K562 (cell line): Measurements from ENCODE around the gene NYNRIN. TPM values are rescaled to one million over a fixed set of nuclear protein-coding genes. Genes with fewer than 3 reads are reported as not detected.

Source experiments
- ATAC-seq: fragments of 200-7000 bp; cut with Tn5 transposase; 3 replicates; pipeline ENCODE4 v1.9.1; 2020; ENCODE audit warnings: moderate library complexity
- BruUV-seq: library from RNA; stranded (reverse); fragments of 400-500 nt; replicated peaks from 2 replicates; lab custom pipeline; 2021; lab: Mats Ljungman, UMichigan
- CTCF ChIA-PET: fragments of 300-600 bp; formaldehyde crosslinking; extraction: SDS; loops from one replicate; lab custom pipeline; 2021; ENCODE audit warnings: low intra/inter-chr PET ratio; lab: Yijun Ruan, JAX
- POLR2A ChIA-PET: fragments of 300-600, 350-650 bp; sonication (Branson Sonifier 250); formaldehyde crosslinking; extraction: SDS; loops from one replicate; lab custom pipeline; 2021; ENCODE audit warnings: antibody characterized with exemption, inconsistent platforms; lab: Yijun Ruan, JAX
- DNase-seq, 4 experiments: peaks; one replicate each; pipeline versions ENCODE4 v3.0.0 to v3.0.0-alpha.2; 2011 to 2018; ENCODE audit warnings: low spot score in 3 of 4, mixed read lengths in 3 of 4; ENCODE audit errors: extremely low read depth in 1 of 4
- FAIRE-seq: peaks from 2 replicates; lab custom pipeline; 2011; peaks lifted over from hg19 to GRCh38; lab: Jason Lieb, UNC
- H2AFZ ChIP-seq: 2 replicates; pipeline ENCODE4 v1.6.0; 2011; ENCODE audit warnings: low read depth, low read length, control low read depth, inconsistent platforms
- H3K27ac ChIP-seq: fragments of 200-600 bp; 3 replicates; pipeline ENCODE4 v1.8.0; 2011; ENCODE audit warnings: low read depth, mild to moderate bottlenecking, control low read depth, inconsistent platforms, low read length, moderate library complexity, mixed read lengths; ENCODE audit errors: extremely low read depth
- H3K27me3 ChIP-seq, 2 experiments: fragments of 300-600 bp in 1 of 2; 2 replicates in 1 of 2; 3 replicates in 1 of 2; pipeline versions ENCODE4 v1.6.0 to v1.8.0; 2011; ENCODE audit warnings: inconsistent platforms in 2 of 2, low read length in 2 of 2, mild to moderate bottlenecking in 1 of 2, mixed read lengths in 1 of 2, moderate library complexity in 1 of 2; ENCODE audit not compliant: control insufficient read depth in 2 of 2, insufficient read depth in 2 of 2
- H3K36me3 ChIP-seq: fragments of 300-600 bp; 3 replicates; pipeline ENCODE4 v1.8.0; 2011; ENCODE audit warnings: mild to moderate bottlenecking, low read length, inconsistent platforms; ENCODE audit not compliant: control insufficient read depth, insufficient read depth
- H3K4me1 ChIP-seq, 2 experiments: fragments of 200-600 bp in 1 of 2; replicated peaks in 1 of 2; 2 replicates in 1 of 2; 3 replicates in 1 of 2; pipeline versions ENCODE4 v1.5.1 to v1.8.0; 2011; ENCODE audit warnings: inconsistent platforms in 2 of 2, low read length in 2 of 2, mild to moderate bottlenecking in 1 of 2, mixed read lengths in 1 of 2, moderate library complexity in 1 of 2; ENCODE audit not compliant: control insufficient read depth in 2 of 2, insufficient read depth in 2 of 2
- H3K4me2 ChIP-seq: 2 replicates; pipeline ENCODE4 v1.6.1; 2011; ENCODE audit warnings: low read length, control low read depth, inconsistent platforms, mixed read lengths; ENCODE audit not compliant: insufficient read depth
- H3K4me3 ChIP-seq: fragments of 200-600 bp; sonication (generic), shearing (Covaris generic); 2 replicates; pipeline ENCODE4 v1.5.1; 2016; ENCODE audit warnings: control low read depth, inconsistent platforms
- H3K79me2 ChIP-seq: fragments of 200-600 bp; 3 replicates; pipeline ENCODE4 v1.8.0; 2011; ENCODE audit warnings: low read length, inconsistent platforms; ENCODE audit not compliant: control insufficient read depth, insufficient read depth
- H3K9ac ChIP-seq, 2 experiments: 2 replicates each; pipeline versions ENCODE4 v1.6.0 to v1.6.1; 2011; ENCODE audit warnings: low read depth in 2 of 2, low read length in 2 of 2, control low read depth in 1 of 2, inconsistent platforms in 1 of 2, mild to moderate bottlenecking in 1 of 2, mixed read lengths in 1 of 2; ENCODE audit not compliant: insufficient read depth in 1 of 2
- H3K9me1 ChIP-seq: one replicate; pipeline ENCODE4 v1.6.0; 2011; ENCODE audit warnings: inconsistent platforms, mild to moderate bottlenecking, low read length, moderate library complexity; ENCODE audit not compliant: control insufficient read depth, insufficient read depth
- H3K9me3 ChIP-seq: replicated peaks from 2 replicates; pipeline ENCODE4 v1.5.1; 2011; ENCODE audit warnings: low read depth, low read length, inconsistent platforms; ENCODE audit not compliant: control insufficient read depth, insufficient read depth
- H4K20me1 ChIP-seq: replicated peaks from 2 replicates; pipeline ENCODE4 v1.6.1; 2011; ENCODE audit warnings: low read length, inconsistent platforms, mixed read lengths; ENCODE audit not compliant: control insufficient read depth, insufficient read depth
- CCNT2 ChIP-seq: IDR thresholded peaks from 2 replicates; pipeline ENCODE4 v1.6.1; 2011; ENCODE audit warnings: borderline replicate concordance, low read depth, mild to moderate bottlenecking, moderate library complexity, mixed read lengths, low read length; ENCODE audit not compliant: insufficient read length; ENCODE audit errors: extremely low read depth
- CEBPB ChIP-seq: fragments of 450-650 bp; IDR thresholded peaks from 2 replicates; pipeline ENCODE4 v1.6.1; 2016; ENCODE audit warnings: missing genetic modification characterization, missing compliant biosample characterization
- DEAF1 ChIP-seq: fragments of 450-650 bp; formaldehyde crosslinking; IDR thresholded peaks from 2 replicates; pipeline ENCODE4 v1.4.0; 2020; ENCODE audit warnings: mild to moderate bottlenecking, moderate library complexity
- POLR2AphosphoS2 ChIP-seq: IDR thresholded peaks from 2 replicates; pipeline ENCODE4 v1.6.1; 2012; ENCODE audit warnings: low read length, improper control_type of control experiment
- POU5F1 ChIP-seq: fragments of 150-350 bp; IDR thresholded peaks from 2 replicates; pipeline ENCODE4 v1.6.1; 2014; ENCODE audit warnings: borderline replicate concordance, low read length, low read depth, mild to moderate bottlenecking; ENCODE audit not compliant: partially characterized antibody
- RAD21 ChIP-seq, 2 experiments: fragments of 250-450 bp in 1 of 2; fragments of 450-650 bp in 1 of 2; sonication (Bioruptor Pico) in 1 of 2; formaldehyde crosslinking in 1 of 2; IDR thresholded peaks in 1 of 2; conservative IDR thresholded peaks in 1 of 2; 2 replicates each; pipeline versions ENCODE4 v1.4.0 to v1.8.0; 2020 to 2022; ENCODE audit warnings: mild to moderate bottlenecking in 2 of 2, moderate library complexity in 1 of 2
- REST ChIP-seq, 2 experiments: fragments of 450-650 bp; formaldehyde crosslinking in 1 of 2; IDR thresholded peaks; 2 replicates each; pipeline versions ENCODE4 v1.4.0 to v1.6.1; 2014 to 2020; ENCODE audit warnings: mild to moderate bottlenecking in 2 of 2, borderline replicate concordance in 1 of 2, low read depth in 1 of 2
- SRSF7 ChIP-seq: fragments of 200-400 bp; formaldehyde crosslinking; optimal IDR thresholded peaks from 2 replicates; pipeline ENCODE3; 2017; ENCODE audit warnings: mild to moderate bottlenecking, low read depth, low read length
- WGBS: fragments of 100-300 bp; shearing (Covaris generic); methylation state at CpG from one replicate; pipeline ENCODE4 v1.1.6; 2016; ENCODE audit warnings: low coverage, mixed read lengths; ENCODE audit not compliant: insufficient coverage; ENCODE audit errors: missing lambda C conversion rate; 5-methylcytosine and 5-hydroxymethylcytosine counted together
- in situ Hi-C: fragments of 300-500 bp; cut with MboI; formaldehyde crosslinking; loops from 4 replicates; pipeline ENCODE4 v1.15.0; 2018; ENCODE audit warnings: inconsistent platforms, mixed read lengths
- intact Hi-C: fragments of 100-400 bp; cut with micrococcal nuclease; formaldehyde crosslinking; loops from 2 replicates; pipeline ENCODE4 v1.14.2; 2022
- polyA plus RNA-seq, 8 experiments: library from polyadenylated mRNA; depleted of rRNA in 4 of 8; stranded (reverse) in 5 of 8; unstranded in 3 of 8; fragments of >200 nt; fragmentation: Nextera tagmentation in 2 of 8; fragmentation: Illumina TruSeq in 1 of 8; extraction: Ambion mirVana in 2 of 8; extraction: Trizol in 1 of 8; gene quantifications; 2 replicates each; pipeline versions ENCODE4 v1.2.1 to v1.2.3, GENCODE V29; 2011 to 2014; ENCODE audit warnings: inconsistent platforms in 1 of 8, missing spikeins in 1 of 8
- total RNA-seq, 7 experiments: library from RNA; depleted of rRNA in 6 of 7; stranded (reverse); fragments of >200 nt in 6 of 7; fragmentation: Illumina TruSeq in 2 of 7; extraction: Trizol in 2 of 7; gene quantifications; 2 replicates each; pipeline versions ENCODE4 v1.2.1 to v1.2.3, GENCODE V29; 2011 to 2021; ENCODE audit warnings: low replicate concordance in 1 of 7

NYNRIN gene
- total and polyA plus RNA-seq, 9 of the 15 experiments (the other 6 are each of a cell fraction or from before 2014, with no cell fraction given): 0.04 to 1.2 (median 0.28) TPM

- Histone ChIP-seq H3K36me3 (peaks cover 52% of the 10 kb centered on the region; the same call in 2 of the 3 replicates), H3K27ac (no peak overlapping the region), H3K27me3 (no peaks in the 10 kb centered on the region), H3K4me1 (peaks cover 10 to 27% of the 10 kb centered on the region in 2 experiments), H4K20me1 (peaks cover 5% of the 10 kb centered on the region; the same call in 1 of the 2 replicates), H3K9ac (no peak overlapping the region), H3K4me2 (no peak overlapping the region), H3K9me1 (peaks cover 3% of the 10 kb centered on the region), H3K9me3 (no peaks in the 10 kb centered on the region), H2AFZ (no peak overlapping the region)
- BruUV-seq: no TSS peak
- DNase-seq (no peak), FAIRE-seq (no peak), ATAC-seq (no peak)
- CTCF ChIA-PET: interaction anchor here (4.6 kb wide), 1 partner anchor 101 kb away, joined by 35 read pairs; the partner anchor contains the start of gene ADCY4
- 60% methylated on average over 3 of the region's 3 CpGs for WGBS
- intact Hi-C loops: no loop called here
- POLR2A ChIA-PET: interaction anchor here (1.2 to 2.9 kb wide), 3 partner anchors 56 to 134 kb away, joined by 4 to 20 read pairs (median 4); partner anchors contain the start of gene ADCY4
- no peak for TF ChIP-seq SRSF7
- TF ChIP-seq POLR2AphosphoS2: peak; percentile 50; the same call in 1 of the 2 replicates
- TF ChIP-seq POU5F1: no peak
- no peak for TF ChIP-seq REST (IDR thresholded peaks at IDR 0.05; ENCODE audit: borderline replicate concordance)
- TF ChIP-seq REST (CRISPR knock-in tag; IDR thresholded peaks at IDR 0.05; ENCODE audit: low read depth): no peak
- TF ChIP-seq CEBPB (tag): no peak
- no peak for TF ChIP-seq RAD21 (CRISPR knock-in tag; conservative IDR thresholded peaks at IDR 0.05 in 1 of 2, IDR thresholded peaks at IDR 0.05 in 1 of 2)
- TF ChIP-seq DEAF1 (CRISPR knock-in tag): no peak
- TF ChIP-seq CCNT2: no peak
- TF ChIP-seq, all 486 proteins: peak for 1
- H3K79me2 ChIP-seq: peaks cover 12% of the 10 kb centered on the region
- H3K4me3 ChIP-seq: no peak overlapping the region
- in situ Hi-C loops: loop anchor here (5.0 to 10.0 kb wide), 3 partner anchors 102 to 380 kb away; partner anchors contain the start of genes CARMIL3 and TINF2
Measured at GRCh38 chr14:24434676-24435075, 35.9 kb downstream of the NYNRIN start.
